Tibial artery (tissue), 4 donors: ENCODE measurements around the gene RERE.
A peak's percentile ranks its signal among the peaks of the same experiment; 100 is the strongest.

Experiments used
- DNase-seq, 2 donors: peaks; one replicate each; pipeline ENCODE4 v3.0.0-alpha.2; 2019
- H3K27ac ChIP-seq, 2 donors: fragments of 200-600 bp; sonication (generic) in 1 of 2; 1 replicate in 1 of 2; 2 replicates in 1 of 2; pipeline ENCODE4 v1.5.1; 2018 to 2019; ENCODE audit warnings: mild to moderate bottlenecking in 1 of 2
- H3K27me3 ChIP-seq, 2 donors: fragments of 200-600 bp; sonication (generic) in 1 of 2; one replicate each; pipeline versions ENCODE4 v1.5.1 to v1.6.0; 2016 to 2019
- H3K36me3 ChIP-seq, 3 donors: fragments of 200-600 bp; sonication (generic) in 2 of 3; one replicate each; pipeline ENCODE4 v1.5.1; 2016 to 2019; ENCODE audit warnings: mild to moderate bottlenecking in 2 of 3
- H3K4me1 ChIP-seq, 4 donors: fragments of 200-600 bp; sonication (generic) in 2 of 4; 1 replicate in 3 of 4; 2 replicates in 1 of 4; pipeline ENCODE4 v1.5.1; 2016 to 2019
- H3K4me3 ChIP-seq, 2 donors: fragments of 200-600 bp; sonication (generic) in 1 of 2; 1 replicate in 1 of 2; 2 replicates in 1 of 2; pipeline ENCODE4 v1.5.1; 2018 to 2019; ENCODE audit warnings: mild to moderate bottlenecking in 2 of 2
- H3K9me3 ChIP-seq, 3 donors: fragments of 200-600 bp; sonication (generic) in 1 of 3; one replicate each; pipeline ENCODE4 v1.5.1; 2016 to 2019
- intact Hi-C: fragments of 100-400 bp; cut with DNase I; formaldehyde crosslinking; loops from one replicate; pipeline ENCODE4 v1.15.0; 2023; ENCODE audit warnings: low total_unique reads
- TF ChIP-seq, protein P1 (sequence below), 2 experiments: fragments of 200-600 bp in 1 of 2; fragments of 450-650 bp in 1 of 2; IDR thresholded peaks; one replicate each; pipeline ENCODE4 v1.5.1; 2017 to 2019; ENCODE audit warnings: antibody characterized with exemption in 2 of 2, mild to moderate bottlenecking in 1 of 2, moderate library complexity in 1 of 2

The RERE gene

DNA sequence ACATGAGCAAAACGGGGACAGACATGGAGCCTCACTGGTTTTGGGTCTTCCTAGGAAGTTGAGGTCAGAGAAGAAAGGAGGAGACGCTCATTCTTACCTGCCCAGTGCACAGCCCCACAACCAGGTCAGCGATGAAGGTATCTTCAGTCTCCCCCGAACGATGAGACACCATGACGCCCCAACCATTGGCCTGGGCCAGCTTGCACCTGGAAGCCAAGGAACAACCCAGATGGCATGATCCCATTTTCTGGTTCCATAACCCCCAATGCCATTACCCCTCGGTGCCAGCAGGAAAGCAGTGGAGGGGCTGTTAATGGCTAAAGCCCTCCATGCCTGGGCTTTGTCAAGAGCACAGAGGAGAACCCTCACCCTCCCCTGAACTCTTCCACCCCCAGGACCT, 45.7 kb upstream of the RERE start:
- H3K27me3 ChIP-seq: no peaks in the 10 kb centered on the region
- H3K36me3 ChIP-seq: peaks cover 81 to 100% (median 84%) of the 10 kb centered on the region in 3 donors
- no peaks in the 10 kb centered on the region for H3K9me3 ChIP-seq
- TF ChIP-seq, protein P1, sequence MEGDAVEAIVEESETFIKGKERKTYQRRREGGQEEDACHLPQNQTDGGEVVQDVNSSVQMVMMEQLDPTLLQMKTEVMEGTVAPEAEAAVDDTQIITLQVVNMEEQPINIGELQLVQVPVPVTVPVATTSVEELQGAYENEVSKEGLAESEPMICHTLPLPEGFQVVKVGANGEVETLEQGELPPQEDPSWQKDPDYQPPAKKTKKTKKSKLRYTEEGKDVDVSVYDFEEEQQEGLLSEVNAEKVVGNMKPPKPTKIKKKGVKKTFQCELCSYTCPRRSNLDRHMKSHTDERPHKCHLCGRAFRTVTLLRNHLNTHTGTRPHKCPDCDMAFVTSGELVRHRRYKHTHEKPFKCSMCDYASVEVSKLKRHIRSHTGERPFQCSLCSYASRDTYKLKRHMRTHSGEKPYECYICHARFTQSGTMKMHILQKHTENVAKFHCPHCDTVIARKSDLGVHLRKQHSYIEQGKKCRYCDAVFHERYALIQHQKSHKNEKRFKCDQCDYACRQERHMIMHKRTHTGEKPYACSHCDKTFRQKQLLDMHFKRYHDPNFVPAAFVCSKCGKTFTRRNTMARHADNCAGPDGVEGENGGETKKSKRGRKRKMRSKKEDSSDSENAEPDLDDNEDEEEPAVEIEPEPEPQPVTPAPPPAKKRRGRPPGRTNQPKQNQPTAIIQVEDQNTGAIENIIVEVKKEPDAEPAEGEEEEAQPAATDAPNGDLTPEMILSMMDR (IDR thresholded peaks at IDR 0.05): no peak
- no peak overlapping the region for H3K27ac ChIP-seq
- peaks cover 0 to 16% (median 10%) of the 10 kb centered on the region in 4 donors for H3K4me1 ChIP-seq
- intact Hi-C loops: no loop called here
- H3K4me3 ChIP-seq: no peak overlapping the region
- no peak for DNase-seq

GRCh38 chr1:8862528-8862927, 45.1 kb upstream of the RERE start:
- no peaks in the 10 kb centered on the region for H3K27me3 ChIP-seq
- H3K4me3 ChIP-seq: no peak overlapping the region
- TF ChIP-seq, protein P1 (IDR thresholded peaks at IDR 0.05): peak in 1 of 2 experiments; percentile 31
- intact Hi-C loops: no loop called here
- no peaks in the 10 kb centered on the region for H3K9me3 ChIP-seq
- no peak for DNase-seq
- H3K4me1 ChIP-seq: peaks cover 0 to 22% (median 12%) of the 10 kb centered on the region in 4 donors
- no peak overlapping the region for H3K27ac ChIP-seq
- H3K36me3 ChIP-seq: peaks cover 78 to 100% (median 81%) of the 10 kb centered on the region in 3 donors

DNA sequence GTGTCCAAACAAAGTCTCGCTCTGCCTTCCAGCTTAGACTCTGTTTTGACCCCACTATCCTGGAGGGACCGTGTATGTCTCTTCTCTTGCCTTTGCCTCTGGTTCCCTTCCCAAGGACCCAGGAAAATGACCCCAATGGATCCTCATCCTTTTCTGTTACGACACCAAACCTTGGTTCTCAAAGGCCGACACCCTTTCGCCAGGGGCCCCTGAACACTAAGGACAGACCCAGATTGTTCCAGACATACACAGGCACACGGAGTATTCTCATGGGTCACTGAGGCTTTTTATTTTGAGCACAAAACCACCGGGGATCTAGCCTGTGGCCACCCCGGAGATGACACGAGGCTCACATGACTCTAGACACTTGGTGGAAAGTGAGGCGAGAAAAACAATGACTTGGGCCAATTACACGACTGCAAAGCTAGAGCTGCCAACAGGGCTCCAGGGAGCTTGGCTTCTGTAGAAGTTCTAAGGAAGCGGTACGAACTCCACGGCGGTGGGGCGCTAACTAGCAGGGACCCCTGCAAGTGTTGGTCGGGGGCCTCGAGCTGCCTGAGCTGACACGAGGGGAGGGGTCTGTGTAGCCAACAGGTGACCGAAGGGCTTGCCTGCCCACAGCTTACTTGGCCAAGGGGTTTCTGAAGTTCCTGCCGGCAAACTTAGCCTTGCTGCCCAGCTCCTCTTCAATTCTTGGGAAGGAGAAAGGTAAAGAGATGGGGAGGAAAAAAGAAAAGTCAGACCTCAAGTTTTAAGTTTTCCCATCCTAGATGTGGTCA, 43.5 kb upstream of the RERE start:
- Histone ChIP-seq H3K4me3 (no peak overlapping the region), H3K27ac (peak overlapping the region in 1 of 2 donors; percentile 14), H3K27me3 (no peaks in the 10 kb centered on the region), H3K36me3 (peaks cover 71 to 100% (median 78%) of the 10 kb centered on the region in 3 donors), H3K4me1 (peaks cover 0 to 27% (median 12%) of the 10 kb centered on the region in 4 donors), H3K9me3 (no peaks in the 10 kb centered on the region)
- TF ChIP-seq, protein P1 (IDR thresholded peaks at IDR 0.05): no peak
- DNase-seq: no peak
- intact Hi-C loops: no loop called here

- intact Hi-C loops: loop anchor here (2.0 to 5.0 kb wide), 2 partner anchors 58 to 130 kb away; no protein-coding TSS in a partner anchor
- TF ChIP-seq, protein P1 (IDR thresholded peaks at IDR 0.05): peak; percentile 70 to 72
- Histone ChIP-seq H3K27ac (peak overlapping the region; percentile 29 to 55), H3K9me3 (no peaks in the 10 kb centered on the region), H3K4me1 (peaks cover 0 to 31% (median 16%) of the 10 kb centered on the region in 4 donors), H3K27me3 (no peaks in the 10 kb centered on the region), H3K4me3 (no peak overlapping the region), H3K36me3 (peaks cover 53 to 89% (median 59%) of the 10 kb centered on the region in 3 donors)
- DNase-seq: peak in 1 of 2 donors; percentile 41
Measured at GRCh38 chr1:8858888-8859706, 41.7 kb upstream of the RERE start.

- Histone ChIP-seq H3K4me1 (peaks cover 0 to 31% (median 16%) of the 10 kb centered on the region in 4 donors), H3K4me3 (no peak overlapping the region), H3K36me3 (peaks cover 44 to 85% (median 50%) of the 10 kb centered on the region in 3 donors), H3K9me3 (no peaks in the 10 kb centered on the region), H3K27ac (peak overlapping the region; percentile 16 to 55), H3K27me3 (no peaks in the 10 kb centered on the region)
- no peak for DNase-seq
- intact Hi-C loops: loop anchor here (2.0 to 5.0 kb wide), 2 partner anchors 59 to 131 kb away; no protein-coding TSS in a partner anchor
- TF ChIP-seq, protein P1 (IDR thresholded peaks at IDR 0.05): no peak
Measured at GRCh38 chr1:8858112-8858668, 40.8 kb upstream of the RERE start.
